HepG2 (cell line): Measurements from ENCODE around the gene THADA. TPM values are rescaled to one million over a fixed set of nuclear protein-coding genes. Genes with fewer than 3 reads are reported as not detected.

ENCODE experiments used
- ATM ChIP-seq: fragments of 450-650 bp; IDR thresholded peaks from 2 replicates; pipeline ENCODE4 v1.7.1; 2017; ENCODE audit warnings: mild to moderate bottlenecking, borderline replicate concordance
- CEBPG ChIP-seq: IDR thresholded peaks from 2 replicates; pipeline ENCODE4 v1.6.1; 2016
- IKZF1 ChIP-seq: fragments of 450-650 bp; IDR thresholded peaks from 2 replicates; pipeline ENCODE4 v1.7.1; 2016
- KDM6A ChIP-seq: IDR thresholded peaks from 2 replicates; pipeline ENCODE4 v1.6.1; 2016; ENCODE audit warnings: low read depth
- MTA1 ChIP-seq: sonication (generic); formaldehyde crosslinking; IDR thresholded peaks from 2 replicates; pipeline ENCODE4 v1.4.0; 2020; ENCODE audit warnings: missing genetic modification reagents, mild to moderate bottlenecking, borderline replicate concordance
- PRMT3 ChIP-seq: sonication (generic); formaldehyde crosslinking; IDR thresholded peaks from 2 replicates; pipeline ENCODE4 v1.8.1; 2022; ENCODE audit warnings: low read depth, mild to moderate bottlenecking, moderate library complexity, missing genetic modification reagents, borderline replicate concordance
- RXRB ChIP-seq: IDR thresholded peaks from 2 replicates; pipeline ENCODE4 v1.6.1; 2016; ENCODE audit warnings: borderline replicate concordance, missing genetic modification reagents, missing compliant biosample characterization
- SALL1 ChIP-seq: sonication (generic); formaldehyde crosslinking; IDR thresholded peaks from 2 replicates; pipeline ENCODE4 v1.8.0; 2022; ENCODE audit warnings: mild to moderate bottlenecking, missing genetic modification reagents
- TAF15 ChIP-seq: fragments of 200-400 bp; formaldehyde crosslinking; IDR thresholded peaks from one replicate; pipeline ENCODE4 v1.6.1; 2018; ENCODE audit warnings: mild to moderate bottlenecking, low read depth, low read length; ENCODE audit not compliant: poor library complexity, severe bottlenecking
- ZNF790 ChIP-seq: sonication (generic); formaldehyde crosslinking; IDR thresholded peaks from 2 replicates; pipeline ENCODE4 v1.8.0; 2022; ENCODE audit warnings: missing genetic modification reagents, mild to moderate bottlenecking, borderline replicate concordance
- polyA plus RNA-seq, 8 experiments: library from polyadenylated mRNA; depleted of rRNA in 3 of 8; stranded (reverse) in 7 of 8; unstranded in 1 of 8; fragments of >200 nt; fragmentation: Illumina TruSeq in 4 of 8; extraction: Trizol in 4 of 8; gene quantifications; 2 replicates each; pipeline versions ENCODE4 v1.2.1 to v1.2.3, GENCODE V29; 2011 to 2016; ENCODE audit warnings: low read depth in 4 of 8, missing spikeins in 1 of 8, mixed read lengths in 1 of 8; ENCODE audit not compliant: insufficient read depth in 1 of 8
- total RNA-seq, 5 experiments: library from RNA; depleted of rRNA; stranded (reverse); fragments of >200 nt; fragmentation: Illumina TruSeq; extraction: Trizol; gene quantifications; 2 replicates each; pipeline ENCODE4 v1.2.3, GENCODE V29; 2016; ENCODE audit warnings: low read depth in 1 of 5
- TF ChIP-seq, protein P1 (sequence below): sonication (generic); formaldehyde crosslinking; IDR thresholded peaks from 2 replicates; pipeline ENCODE4 v1.4.0; 2020; ENCODE audit warnings: mild to moderate bottlenecking, missing genetic modification reagents, borderline replicate concordance
- TF ChIP-seq, protein P2 (sequence below): sonication (generic); formaldehyde crosslinking; IDR thresholded peaks from 2 replicates; pipeline ENCODE4 v1.8.0; 2022; ENCODE audit warnings: missing genetic modification reagents, mild to moderate bottlenecking, borderline replicate concordance
- TF ChIP-seq, protein P3 (sequence below): sonication (generic); formaldehyde crosslinking; conservative IDR thresholded peaks from 2 replicates; pipeline ENCODE4 v1.4.0; 2020; ENCODE audit warnings: missing genetic modification reagents
- TF ChIP-seq, protein P4 (sequence below): IDR thresholded peaks from 2 replicates; pipeline ENCODE4 v1.6.1; 2016; ENCODE audit warnings: mild to moderate bottlenecking
- TF ChIP-seq, protein P5 (sequence below): sonication (generic); formaldehyde crosslinking; IDR thresholded peaks from 2 replicates; pipeline ENCODE4 v1.4.0; 2020; ENCODE audit warnings: missing genetic modification reagents, borderline replicate concordance

THADA gene
- total and polyA plus RNA-seq, 2 of the 13 experiments (the other 11 are each of a cell fraction or from before 2014, with no cell fraction given): 12.7 to 21.7 TPM

DNA sequence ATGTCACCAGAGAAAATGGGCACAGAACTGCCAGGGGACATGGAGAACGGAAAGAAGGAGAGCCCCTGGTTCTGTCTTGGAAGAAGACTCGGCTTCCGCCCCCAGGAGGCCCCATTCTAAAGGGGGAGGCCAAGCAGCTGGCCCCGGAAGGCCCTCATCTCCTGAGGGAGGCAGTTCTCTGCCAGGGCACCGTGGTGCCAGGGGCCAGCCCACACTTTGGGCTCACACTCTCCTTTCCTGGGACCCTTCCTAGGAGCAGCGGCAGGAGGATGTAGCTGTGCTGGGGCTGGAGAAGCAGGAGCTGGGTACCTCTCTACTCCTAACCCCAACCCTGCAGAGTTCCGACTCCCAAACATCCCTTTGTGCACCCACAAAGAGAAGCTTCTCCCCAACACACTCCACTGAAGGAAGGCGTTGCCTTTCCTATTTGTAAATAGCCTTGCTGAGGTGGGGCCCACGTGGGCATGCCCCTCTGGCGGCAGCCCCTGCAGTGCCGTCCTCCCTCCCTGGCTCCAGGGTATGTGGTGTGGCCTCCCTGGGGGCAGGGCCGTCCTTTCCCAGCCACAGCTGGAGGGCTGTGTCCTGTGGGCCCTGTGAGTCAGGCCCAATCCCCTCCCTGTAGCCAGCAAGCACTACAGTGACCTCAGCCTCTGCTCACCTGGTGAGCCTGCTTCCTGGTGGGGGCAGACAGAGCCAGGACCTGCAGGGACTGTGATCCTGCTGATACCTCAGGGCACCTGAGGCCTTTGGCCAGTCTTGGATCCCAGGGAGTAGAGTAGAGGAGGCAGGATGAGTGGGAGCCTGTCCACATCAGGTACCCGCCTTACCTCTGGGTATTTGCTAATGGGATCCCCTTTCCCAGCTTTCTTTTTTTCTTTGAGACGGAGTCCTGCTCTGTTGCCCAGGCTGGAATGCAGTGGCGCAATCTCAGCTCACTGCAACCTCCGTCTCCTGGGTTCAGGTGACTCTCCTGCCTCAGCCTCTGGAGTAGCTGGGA lies 396.0 kb downstream of the THADA start (continued):
- TF ChIP-seq, protein P1, sequence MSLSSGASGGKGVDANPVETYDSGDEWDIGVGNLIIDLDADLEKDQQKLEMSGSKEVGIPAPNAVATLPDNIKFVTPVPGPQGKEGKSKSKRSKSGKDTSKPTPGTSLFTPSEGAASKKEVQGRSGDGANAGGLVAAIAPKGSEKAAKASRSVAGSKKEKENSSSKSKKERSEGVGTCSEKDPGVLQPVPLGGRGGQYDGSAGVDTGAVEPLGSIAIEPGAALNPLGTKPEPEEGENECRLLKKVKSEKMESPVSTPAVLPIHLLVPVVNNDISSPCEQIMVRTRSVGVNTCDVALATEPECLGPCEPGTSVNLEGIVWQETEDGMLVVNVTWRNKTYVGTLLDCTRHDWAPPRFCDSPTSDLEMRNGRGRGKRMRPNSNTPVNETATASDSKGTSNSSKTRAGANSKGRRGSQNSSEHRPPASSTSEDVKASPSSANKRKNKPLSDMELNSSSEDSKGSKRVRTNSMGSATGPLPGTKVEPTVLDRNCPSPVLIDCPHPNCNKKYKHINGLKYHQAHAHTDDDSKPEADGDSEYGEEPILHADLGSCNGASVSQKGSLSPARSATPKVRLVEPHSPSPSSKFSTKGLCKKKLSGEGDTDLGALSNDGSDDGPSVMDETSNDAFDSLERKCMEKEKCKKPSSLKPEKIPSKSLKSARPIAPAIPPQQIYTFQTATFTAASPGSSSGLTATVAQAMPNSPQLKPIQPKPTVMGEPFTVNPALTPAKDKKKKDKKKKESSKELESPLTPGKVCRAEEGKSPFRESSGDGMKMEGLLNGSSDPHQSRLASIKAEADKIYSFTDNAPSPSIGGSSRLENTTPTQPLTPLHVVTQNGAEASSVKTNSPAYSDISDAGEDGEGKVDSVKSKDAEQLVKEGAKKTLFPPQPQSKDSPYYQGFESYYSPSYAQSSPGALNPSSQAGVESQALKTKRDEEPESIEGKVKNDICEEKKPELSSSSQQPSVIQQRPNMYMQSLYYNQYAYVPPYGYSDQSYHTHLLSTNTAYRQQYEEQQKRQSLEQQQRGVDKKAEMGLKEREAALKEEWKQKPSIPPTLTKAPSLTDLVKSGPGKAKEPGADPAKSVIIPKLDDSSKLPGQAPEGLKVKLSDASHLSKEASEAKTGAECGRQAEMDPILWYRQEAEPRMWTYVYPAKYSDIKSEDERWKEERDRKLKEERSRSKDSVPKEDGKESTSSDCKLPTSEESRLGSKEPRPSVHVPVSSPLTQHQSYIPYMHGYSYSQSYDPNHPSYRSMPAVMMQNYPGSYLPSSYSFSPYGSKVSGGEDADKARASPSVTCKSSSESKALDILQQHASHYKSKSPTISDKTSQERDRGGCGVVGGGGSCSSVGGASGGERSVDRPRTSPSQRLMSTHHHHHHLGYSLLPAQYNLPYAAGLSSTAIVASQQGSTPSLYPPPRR (CRISPR knock-in tag): peak; percentile 42; the same call in 1 of the 2 replicates
- TF ChIP-seq MTA1 (CRISPR knock-in tag) (peak; percentile 94; the same call in 1 of the 2 replicates), CEBPG (CRISPR knock-in tag) (peak; percentile 82), RXRB (CRISPR knock-in tag) (peak; percentile 83), IKZF1 (no peak), ZNF790 (0 out of 2 replicates have a peak, but pooled peaks have one; percentile 79), TAF15 (no peak), PRMT3 (CRISPR knock-in tag) (no peak), SALL1 (CRISPR knock-in tag) (peak; percentile 82), ATM (no peak), KDM6A (0 out of 2 replicates have a peak, but pooled peaks have one; percentile 48)
- TF ChIP-seq, protein P2, sequence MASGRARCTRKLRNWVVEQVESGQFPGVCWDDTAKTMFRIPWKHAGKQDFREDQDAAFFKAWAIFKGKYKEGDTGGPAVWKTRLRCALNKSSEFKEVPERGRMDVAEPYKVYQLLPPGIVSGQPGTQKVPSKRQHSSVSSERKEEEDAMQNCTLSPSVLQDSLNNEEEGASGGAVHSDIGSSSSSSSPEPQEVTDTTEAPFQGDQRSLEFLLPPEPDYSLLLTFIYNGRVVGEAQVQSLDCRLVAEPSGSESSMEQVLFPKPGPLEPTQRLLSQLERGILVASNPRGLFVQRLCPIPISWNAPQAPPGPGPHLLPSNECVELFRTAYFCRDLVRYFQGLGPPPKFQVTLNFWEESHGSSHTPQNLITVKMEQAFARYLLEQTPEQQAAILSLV (CRISPR knock-in tag): 0 out of 2 replicates have a peak, but pooled peaks have one; percentile 63
- TF ChIP-seq, protein P3, sequence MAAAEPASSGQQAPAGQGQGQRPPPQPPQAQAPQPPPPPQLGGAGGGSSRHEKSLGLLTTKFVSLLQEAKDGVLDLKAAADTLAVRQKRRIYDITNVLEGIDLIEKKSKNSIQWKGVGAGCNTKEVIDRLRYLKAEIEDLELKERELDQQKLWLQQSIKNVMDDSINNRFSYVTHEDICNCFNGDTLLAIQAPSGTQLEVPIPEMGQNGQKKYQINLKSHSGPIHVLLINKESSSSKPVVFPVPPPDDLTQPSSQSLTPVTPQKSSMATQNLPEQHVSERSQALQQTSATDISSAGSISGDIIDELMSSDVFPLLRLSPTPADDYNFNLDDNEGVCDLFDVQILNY: 0 out of 2 replicates have a peak, but pooled peaks have one; percentile 33
- TF ChIP-seq, protein P4, sequence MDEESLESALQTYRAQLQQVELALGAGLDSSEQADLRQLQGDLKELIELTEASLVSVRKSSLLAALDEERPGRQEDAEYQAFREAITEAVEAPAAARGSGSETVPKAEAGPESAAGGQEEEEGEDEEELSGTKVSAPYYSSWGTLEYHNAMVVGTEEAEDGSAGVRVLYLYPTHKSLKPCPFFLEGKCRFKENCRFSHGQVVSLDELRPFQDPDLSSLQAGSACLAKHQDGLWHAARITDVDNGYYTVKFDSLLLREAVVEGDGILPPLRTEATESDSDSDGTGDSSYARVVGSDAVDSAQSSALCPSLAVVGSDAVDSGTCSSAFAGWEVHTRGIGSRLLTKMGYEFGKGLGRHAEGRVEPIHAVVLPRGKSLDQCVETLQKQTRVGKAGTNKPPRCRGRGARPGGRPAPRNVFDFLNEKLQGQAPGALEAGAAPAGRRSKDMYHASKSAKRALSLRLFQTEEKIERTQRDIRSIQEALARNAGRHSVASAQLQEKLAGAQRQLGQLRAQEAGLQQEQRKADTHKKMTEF (CRISPR knock-in tag): peak; percentile 70; the same call in 1 of the 2 replicates
- TF ChIP-seq, protein P5, sequence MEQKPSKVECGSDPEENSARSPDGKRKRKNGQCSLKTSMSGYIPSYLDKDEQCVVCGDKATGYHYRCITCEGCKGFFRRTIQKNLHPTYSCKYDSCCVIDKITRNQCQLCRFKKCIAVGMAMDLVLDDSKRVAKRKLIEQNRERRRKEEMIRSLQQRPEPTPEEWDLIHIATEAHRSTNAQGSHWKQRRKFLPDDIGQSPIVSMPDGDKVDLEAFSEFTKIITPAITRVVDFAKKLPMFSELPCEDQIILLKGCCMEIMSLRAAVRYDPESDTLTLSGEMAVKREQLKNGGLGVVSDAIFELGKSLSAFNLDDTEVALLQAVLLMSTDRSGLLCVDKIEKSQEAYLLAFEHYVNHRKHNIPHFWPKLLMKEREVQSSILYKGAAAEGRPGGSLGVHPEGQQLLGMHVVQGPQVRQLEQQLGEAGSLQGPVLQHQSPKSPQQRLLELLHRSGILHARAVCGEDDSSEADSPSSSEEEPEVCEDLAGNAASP: peak; percentile 72; the same call in 1 of the 2 replicates
